NCI-H748 treated with DMSO at 0.1 percent for 48 hours (cell line): Measurements from ENCODE around the gene PARD3.
"Not testable (repeated sequence)": the region's sequence is repeated elsewhere in the genome, so short reads cannot be mapped to it uniquely, and the experiment has no call there.

Experiments used
- DNase-seq: peaks from one replicate; lab custom pipeline; 2025; lab: John Stamatoyannopoulos, UW

Gene PARD3

DNA sequence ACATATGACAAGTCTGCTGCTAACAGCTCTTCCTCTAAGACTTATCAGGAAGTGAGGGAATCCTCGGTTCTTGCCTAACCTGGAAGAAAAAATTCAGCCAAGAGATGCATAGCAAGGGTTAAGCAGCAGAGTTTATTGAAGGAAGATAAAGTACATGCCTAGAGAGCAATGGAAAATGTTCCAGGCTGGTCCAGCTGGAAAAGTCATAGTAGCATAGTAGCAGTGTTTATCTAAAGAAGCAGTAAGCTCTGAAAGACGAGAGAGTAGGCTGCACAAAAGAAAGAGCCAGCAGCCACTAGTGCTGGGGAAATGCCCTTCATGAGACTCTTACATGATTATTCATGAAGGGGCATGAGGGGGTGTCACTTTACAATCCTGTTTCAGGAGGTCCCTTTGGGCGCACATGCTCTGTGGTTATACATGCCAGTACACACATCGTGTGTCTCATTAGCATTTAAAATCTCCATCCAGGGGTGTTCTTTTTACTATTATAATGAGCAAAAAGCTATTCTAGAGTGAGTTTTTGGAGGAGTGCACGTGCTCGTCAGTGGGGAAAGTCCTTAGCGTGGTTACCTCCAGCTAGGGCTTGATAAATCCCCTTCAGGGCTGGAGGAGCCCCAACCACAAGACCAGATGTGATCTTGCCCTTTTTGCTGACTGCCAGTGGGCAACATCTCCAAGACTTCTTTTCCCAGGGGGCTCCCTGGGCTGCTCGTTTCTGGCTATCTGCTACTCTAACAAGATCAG is 716.1 kb downstream of the PARD3 start:
- DNase-seq, result no peak

DNA sequence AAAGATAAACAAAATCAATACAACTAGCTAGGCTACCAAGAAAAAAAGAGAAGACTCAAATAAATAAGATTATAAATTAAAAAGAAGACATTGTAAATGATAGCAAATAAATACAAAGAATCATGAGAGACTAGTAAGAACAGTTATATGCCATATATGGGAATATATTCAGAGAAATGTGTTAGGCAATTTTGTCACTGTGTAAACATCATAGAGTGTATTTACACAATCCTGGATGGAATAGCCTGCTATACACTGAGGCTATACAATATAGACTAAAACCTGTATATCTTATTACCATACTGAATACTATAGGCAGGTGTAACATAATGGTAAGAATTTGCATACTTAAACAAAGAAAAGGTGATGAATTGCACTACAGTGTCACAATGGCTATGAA is 717.4 kb downstream of the PARD3 start:
- peak; percentile 36 for DNase-seq

DNA sequence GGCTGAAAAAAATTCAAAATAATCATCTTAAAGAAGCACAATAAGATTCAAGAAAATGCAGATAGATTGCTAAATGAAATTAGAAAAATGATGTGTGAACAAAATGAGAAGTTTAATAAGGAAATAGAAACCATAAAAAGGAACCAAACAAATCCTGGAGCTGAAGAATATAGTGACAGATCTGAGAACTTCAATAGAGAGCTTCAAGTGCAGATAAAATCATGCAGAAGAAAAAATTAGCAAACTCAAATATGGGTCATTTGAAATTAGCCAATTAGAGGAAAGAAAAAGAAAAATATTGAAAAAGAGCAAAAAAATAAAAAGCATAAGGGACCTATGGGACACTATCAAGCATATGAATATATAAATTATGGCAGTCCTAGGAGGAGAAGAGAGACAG is 720.1 kb downstream of the PARD3 start:
- no peak for DNase-seq

DNA sequence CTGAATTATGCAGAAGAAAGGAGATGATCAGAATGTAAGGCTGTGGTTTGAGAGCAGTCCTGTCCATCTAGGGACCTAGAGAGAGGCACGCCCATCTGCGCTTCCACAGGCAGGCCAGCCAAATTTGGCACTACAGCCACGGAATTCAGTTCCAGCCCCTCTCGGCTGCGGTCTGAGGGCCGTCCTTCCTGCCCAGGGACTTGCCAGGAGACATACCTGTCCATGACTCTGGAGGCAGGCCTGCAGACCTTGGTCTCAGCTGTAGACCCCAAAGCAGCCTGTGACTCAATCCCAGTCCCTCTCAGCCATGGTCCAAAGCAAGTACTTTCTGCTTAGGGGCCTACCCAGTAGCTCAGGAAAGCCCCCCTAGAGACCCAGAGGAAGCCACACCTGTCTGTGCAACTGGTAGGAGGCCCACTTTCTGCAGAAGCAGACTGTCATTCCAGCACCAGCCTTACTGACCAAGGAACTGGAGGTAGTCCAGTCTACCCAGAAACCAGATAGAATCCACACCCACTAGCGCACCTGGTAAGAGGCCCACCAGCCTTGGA is 720.9 kb downstream of the PARD3 start:
- DNase-seq, result no peak

DNA sequence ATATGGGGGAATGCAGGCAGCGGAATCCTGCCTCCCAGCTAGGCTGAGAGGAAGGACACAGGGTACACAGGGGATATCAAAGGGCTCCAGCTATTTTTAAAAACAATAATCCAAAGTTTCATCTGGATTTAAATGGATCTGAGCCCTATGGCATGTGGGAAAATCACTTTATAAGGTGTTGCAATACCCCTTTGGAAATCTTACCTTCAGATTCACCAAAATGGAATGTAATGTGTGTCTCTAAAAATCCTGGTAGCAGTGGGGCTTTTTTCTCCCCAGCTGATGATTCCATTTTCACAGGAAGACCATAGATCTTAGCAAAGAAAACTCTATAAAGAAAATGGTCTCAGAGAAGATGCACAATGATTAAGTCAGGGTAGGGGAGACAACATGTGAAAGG is 722.2 kb downstream of the PARD3 start:
- DNase-seq, result no peak

DNA sequence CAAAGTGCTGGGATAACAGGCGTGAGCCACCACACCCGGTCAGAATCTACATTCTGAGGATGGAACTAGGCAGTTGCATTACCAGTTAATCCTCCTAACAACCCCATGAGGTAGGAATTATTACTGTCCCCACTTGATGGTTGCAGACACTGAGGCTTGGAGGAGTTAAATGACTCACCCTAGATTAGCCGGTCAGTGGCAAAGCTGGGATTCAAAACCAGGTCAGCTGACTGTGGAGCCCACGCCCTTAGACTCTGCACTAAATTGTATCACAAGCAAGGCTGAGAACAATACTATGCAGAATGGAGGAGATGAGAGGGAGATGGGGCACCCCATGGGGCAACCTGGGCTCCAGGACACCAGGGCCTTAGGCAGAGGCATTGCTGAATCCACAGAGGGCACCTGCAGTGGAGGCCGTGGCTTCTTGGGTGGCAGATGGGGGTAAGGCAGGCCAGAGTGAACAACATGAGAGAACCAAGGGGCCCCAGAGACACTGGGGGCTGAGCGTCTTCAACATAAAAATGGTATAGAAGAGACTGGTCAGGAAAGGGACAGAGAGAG is 723.4 kb downstream of the PARD3 start:
- DNase-seq, result no peak

DNA sequence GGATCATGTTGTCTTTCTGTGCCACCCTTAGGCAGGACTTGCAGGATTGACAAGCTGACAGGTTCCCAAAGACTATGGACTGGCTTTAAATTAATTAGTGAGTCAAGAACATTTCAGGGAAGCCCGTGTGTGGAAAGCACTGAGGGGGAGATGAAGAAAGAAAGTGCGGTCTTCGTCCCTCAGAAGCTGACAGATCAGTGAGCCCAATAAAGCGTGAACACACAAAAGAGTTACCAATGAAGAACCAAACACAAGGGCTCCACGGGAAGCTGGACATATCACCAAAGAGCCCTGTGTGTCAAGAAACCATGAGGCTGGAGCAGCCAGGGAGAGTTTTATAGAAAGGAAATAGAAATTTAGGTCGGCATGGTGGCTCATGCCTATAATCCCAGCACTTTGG is 725.8 kb downstream of the PARD3 start:
- no peak for DNase-seq

DNA sequence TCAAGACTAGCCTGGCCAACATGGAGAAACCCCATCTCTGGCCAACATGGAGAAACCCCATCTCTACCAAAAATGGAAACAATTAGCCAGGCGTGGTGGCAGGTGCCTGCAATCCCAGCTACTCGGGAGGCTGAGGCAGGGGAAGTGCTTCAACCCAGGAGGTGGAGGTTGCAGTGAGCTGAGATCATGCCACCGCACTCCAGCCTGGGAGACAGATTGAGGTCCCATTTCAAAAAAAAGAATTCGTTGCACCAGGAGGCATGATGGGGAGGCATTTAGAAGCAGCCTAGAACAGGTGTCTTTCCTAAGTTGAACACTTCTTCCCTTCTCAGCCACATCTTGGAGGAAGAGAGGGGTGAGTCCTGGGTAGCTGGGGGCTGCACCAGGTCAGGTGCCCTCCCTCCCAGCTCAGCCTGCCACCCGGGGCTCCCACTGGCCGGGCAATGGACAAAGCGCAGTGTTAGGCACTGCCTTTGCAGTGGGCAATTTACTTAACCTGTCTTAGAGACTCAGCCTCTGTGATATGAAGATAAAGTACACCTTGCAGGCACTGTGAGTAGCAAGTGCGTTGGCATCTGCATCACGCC is 726.8 kb downstream of the PARD3 start:
- no peak for DNase-seq

DNA sequence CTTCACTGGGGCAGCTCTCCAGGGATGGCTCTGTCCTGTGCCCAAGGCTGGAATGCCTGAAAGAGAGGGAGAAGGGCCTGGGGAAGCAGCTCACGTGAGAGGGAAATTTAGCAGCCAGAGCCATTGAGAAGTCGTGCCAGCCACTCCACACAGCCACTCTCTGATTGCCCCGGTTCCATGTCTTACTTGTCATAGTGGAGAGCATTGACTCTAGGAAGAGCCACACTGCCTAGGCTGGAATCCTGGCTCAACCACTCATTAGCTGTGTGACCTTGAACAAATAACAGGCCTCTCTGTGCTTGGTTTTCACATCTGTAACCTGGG is 728.0 kb downstream of the PARD3 start:
- no peak for DNase-seq

DNA sequence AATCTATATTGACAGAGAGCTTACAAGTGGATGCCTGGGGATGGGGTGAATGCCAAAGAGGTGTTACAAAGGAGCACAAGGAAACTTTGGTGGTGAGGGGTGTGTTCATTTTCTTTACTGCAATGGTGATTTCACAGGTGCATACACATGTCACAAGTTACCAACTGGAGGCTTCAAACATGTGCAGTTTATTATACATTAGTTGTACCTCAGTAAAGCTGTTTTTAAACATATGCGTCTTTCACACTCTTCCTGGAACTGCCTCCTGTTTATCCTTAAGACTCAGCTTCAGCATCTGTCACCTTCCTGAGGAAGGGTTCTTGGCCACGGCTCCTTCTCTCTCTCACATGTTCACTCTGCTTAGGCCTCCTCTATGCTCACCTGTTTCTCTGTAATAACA is 731.5 kb downstream of the PARD3 start:
- DNase-seq, result no peak

DNA sequence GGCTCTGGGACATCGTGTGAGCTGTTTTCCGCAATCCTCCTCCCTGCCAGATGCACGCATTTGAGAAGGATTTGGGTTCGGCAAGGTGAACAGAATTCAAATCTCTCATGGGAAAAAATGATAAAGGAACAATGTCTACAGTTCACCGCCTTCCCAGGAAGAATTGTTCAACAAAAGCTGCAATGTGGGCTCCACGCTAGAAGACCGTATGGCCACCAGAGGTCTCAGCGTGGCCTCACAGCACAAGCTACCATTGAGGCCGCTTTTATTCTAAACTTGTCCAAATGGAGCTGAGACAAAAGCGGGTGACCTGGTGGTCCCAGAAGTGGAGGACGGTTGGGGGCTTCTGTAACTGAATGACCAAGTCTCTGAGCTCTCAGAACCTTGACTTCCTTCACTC is 733.1 kb downstream of the PARD3 start:
- no peak for DNase-seq

DNA sequence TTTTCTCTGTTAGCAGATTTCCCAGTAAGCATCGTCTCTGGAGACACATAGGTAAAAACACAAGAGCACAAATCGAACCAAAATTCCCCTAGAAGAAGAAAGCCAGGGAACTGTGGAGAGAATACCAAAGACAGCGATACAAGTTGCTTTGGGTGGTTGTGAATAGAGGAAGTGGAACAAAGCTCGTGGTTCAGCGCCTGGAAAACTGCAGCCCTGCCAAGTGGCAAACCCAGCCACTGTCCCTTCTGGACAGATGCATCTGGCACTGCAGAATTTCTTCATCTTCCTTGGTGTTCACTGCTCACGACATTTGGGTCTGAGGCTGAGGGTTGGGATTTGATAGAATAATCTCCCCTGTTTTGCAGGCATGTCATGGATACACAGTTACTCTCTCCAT is 733.8 kb downstream of the PARD3 start:
- no peak for DNase-seq

DNA sequence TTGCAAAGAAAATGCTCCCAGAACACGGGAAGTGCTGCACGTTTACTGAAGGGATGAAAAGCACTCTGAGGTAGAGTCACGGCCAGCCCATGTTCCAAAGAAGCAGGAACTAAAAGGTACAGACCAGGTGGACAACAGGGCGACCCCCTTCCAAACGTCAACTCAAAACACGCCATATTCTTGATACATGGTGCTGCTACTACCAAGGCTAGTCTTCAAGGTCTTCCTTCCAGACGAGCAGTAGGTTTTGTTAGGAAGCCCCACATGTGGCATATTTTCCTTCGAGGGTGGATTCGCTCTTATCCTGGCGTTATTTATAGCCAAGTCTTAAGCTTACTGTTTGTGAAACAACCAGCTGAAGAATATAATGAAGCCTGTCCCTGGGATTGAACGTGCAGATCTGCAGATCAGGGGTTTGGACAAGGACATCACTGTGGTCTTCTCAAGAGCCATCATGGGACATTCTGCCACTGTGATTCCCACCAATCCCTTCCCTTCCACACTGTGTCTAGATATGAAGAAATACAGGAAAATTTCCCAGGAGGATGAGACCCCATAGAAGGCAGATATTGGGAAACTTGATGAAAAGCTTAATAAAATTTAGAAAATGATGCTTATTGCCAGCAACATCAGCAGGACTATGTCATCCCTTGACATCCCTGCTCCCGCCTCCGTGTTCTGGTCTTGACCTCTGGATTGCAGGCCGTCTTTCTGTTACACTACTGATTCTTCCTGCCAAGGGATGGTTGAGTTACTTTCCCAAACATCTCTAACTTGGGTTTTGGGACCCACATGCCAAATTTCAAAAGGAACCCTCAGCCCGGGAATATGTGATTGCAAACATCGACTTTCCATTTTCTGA is 734.4 kb downstream of the PARD3 start:
- no peak for DNase-seq

DNA sequence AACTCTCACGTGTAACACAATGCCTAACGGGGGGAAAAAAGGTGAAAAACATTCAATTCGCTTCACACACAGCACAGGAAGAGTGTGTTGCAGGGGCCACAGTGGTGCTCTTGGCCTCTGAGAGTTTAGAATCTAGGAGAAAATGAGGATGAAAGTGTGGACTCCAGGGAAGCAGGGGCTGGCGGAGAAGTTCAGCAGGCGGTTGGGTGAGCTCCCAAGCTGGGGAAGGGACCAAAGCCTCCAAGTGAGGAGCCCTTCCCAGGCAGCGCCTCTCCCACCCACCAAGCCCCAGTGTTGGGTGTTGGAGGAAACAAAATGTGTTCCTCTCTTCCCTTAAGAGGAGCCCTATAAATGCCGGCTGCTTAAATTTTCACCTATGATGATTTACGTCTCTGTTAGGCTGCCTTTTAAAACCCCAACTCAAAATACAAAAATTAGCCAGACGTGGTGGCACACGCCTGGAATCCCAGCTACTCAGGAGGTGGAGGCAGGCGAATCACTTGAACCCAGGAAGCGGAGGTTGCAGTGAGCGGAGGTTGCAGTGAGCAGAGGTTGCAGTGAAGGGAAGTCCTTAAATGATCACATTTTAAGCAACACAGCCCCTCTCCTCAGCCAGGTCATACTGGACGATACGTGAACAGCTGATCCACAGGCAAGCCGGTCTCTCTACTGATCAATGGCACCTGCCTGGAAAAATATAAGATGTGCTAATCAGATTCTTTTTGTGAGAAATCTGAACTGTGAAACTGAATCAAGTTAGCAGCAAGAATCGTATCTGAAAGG is 735.2 kb downstream of the PARD3 start:
- DNase-seq, result no peak

DNA sequence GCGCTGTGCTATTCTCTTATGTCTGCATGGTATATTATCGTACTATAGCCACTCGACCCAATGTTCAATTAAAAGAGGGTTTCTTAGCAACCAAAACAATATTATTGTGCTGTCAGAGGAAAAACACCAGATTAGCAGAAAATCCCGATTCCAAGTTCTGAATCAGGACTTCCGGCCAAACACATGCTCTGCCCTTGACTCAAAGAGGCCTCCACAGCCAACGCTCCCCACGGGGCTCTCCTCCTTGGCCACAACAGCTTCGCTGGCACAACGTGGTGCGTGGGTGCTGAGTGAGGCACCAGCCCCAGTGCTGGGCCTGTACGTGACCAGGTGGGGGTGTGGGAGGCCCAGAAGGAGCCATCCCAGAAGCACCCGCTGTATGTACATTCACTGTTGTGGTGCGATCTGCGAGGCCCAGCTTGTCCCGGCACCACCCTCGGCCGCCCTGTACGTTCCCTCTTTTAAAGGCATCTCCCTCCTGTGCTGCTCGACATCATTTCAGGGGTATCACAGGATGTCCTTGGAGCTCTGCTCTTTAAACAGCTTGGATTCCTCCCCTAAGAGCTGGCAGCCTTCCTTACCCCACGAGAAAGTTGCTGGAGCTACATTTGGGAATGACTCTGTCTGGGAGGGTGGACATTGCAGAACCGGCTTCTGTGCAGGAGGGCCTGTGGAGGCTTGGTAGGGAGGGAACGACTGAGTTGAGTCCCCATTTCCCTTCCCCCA is 736.2 kb downstream of the PARD3 start:
- peak; percentile 10 for DNase-seq

DNA sequence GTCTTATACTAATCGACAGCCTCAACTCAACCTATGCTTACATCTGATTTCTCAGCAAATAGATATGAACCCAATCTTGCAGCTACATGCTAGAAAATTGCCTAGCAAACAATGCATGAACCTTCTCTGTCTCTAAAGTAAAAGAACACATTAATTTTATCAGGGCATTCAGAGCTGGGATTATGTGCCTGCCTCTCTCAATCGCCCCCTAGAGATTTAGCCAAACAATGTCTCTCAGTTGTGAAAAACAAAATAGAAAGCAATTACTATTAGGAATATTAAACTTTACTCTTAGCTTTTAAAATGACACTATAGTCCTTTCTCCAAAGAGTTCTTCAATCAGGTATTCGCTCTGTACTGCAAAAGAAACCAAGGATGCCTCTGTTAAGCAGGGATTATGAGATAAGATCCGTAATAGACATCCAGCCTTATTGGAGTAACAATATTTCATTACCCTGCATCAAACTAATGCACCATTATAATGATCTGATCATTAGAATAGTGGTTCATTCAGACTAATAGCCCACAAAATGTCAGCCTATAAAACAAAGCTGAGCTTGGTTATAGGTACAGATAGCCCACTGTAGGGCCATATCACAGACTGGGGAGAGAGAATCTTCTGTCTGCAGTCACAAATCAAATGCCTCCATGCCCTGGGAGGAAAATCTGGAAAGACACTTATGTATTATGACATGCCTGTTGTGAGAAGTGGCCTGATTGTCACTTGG is 736.9 kb downstream of the PARD3 start:
- DNase-seq, result peak; percentile 19

DNA sequence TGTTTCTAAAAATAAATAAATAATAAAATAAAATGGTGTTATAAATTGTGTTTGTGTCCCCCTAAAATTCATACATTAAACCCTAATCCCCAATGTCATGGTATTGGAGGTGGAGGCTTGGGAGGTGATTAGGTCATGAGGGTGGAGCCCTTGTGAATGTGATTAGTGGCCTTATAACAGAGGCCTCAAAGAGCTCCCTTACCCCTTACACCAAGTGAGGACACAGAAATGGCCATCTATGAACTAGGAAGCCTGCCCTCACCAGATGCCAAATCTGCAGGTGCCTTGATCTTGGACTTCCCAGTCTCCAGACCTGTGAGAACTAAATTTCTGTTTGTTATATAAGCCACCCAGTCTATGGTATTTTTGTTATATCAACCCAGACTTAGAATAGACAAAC is 738.7 kb downstream of the PARD3 start:
- no peak for DNase-seq

DNA sequence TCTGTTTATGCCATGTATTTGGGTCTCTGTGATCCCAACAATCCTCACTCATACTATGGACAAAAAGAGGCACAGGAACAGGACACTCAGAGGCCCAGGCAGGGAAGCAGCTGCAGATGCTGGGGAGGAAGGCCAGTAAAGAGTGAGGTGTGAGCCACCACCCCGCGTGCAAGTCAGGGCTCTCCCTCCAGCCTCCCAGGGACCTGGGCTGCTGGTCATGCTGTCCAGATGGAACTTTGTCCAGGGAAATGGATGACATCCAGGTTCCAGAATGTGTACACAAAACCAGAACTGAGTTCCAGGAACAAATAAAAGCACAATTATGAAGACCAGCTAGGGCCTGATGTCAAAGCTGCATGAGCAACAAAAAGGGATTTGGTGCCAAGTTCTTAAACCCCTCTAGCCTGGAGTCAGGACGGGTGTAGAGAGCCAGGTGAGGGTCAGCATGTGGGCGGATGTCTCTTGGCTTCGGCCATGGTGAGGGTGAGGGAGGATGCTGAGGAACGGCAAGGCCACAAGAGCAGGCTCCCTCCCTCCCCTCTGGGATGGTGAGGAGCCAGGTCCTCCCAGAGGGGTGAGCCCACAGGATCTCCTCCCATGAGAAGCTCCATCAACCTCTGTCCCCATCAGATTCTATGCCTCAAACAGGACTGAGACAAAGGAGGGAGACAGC is 739.7 kb downstream of the PARD3 start:
- no peak for DNase-seq

DNA sequence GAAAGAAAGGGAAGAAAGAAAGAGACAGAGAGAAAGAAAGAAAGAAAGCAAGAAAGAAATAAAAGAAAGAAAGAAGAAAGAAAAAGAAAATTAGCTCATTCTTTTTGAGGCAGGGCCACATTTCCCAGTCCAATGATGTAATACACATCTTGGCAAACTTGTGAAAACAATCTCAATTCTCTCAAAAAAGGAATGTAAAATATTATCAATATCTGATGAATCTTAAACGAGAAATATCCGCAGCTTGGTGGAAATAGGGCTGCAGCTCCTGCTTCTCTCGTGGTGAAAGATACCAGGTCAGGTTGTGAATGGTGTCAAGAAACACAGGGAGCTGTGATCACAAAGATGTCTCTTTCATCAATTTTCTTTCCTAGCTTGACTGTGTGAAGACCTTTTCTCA is 741.0 kb downstream of the PARD3 start:
- no peak for DNase-seq

DNA sequence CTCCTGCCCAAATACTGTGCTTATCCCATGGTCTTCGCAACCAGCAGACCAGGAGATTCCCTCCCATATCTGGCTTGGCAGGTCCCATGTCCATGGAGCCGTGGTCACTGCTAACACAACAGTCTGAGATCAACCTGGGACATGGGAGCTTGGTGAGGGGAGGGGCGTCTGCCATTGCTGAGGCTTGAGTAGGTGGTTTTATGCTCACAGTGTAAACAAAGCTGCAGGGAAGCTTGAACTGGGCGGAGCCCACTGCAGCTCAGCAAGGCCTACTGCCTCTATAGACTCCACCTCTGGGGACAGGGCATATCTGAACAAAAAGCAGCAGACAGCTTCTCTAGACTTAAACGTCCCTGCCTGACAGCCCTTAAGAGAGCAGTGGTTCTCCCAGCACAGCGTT is 747.4 kb downstream of the PARD3 start:
- DNase-seq, result not testable (repeated sequence)
